Erythroblast (primary cell): ENCODE results near the gene DUOX1.

Experiments used
- GATA1 ChIP-seq: IDR thresholded peaks from 2 replicates; pipeline ENCODE4 v1.6.1; 2011; ENCODE audit warnings: low read depth, mild to moderate bottlenecking, control low read depth, low read length, moderate library complexity
- POLR2A ChIP-seq: IDR thresholded peaks from 2 replicates; pipeline ENCODE4 v1.6.1; 2011; ENCODE audit warnings: mild to moderate bottlenecking, low read length

DNA sequence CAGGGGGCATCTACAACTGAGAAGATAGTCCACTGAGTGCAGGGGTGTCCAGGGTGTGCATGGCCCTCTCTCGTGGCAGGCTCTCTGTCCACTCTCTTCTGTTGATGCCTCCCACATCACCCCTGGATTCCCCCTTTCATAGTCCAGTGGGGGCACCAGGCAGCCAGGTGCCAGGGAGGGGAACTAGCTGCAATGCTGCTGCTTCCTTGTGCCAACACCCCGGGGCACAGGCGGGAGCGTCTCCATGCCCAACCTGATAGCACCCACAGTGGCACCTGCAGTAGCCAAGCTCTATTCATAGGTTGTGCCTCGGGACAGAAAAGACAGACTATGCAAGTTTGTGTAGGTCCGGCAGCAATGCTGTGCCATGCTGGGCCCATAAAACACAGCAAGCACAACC lies 27.6 kb upstream of the DUOX1 start:
- TF ChIP-seq POLR2A (no peak), GATA1 (no peak)
